ENCODE measurements around the gene PLOD3. TPM values are rescaled to one million over a fixed set of nuclear protein-coding genes. Genes with fewer than 3 reads are reported as not detected.

PLOD3 gene
- total RNA-seq, 1 donor from 2014 or later, result 161 TPM

- H3K4me1 Mint-ChIP-seq (ENCODE audit: low read depth, unreplicated experiment), result peaks cover 21% of the 10 kb centered on the region
- no peak overlapping the region for H3K27ac Mint-ChIP-seq (ENCODE audit: unreplicated experiment)
- Histone ChIP-seq H3K9me3 (ENCODE audit: insufficient read depth, low read depth, low read length) (peaks cover 6% of the 10 kb centered on the region), H3K4me3 (ENCODE audit: insufficient read depth, low read depth, low read length) (no peak overlapping the region), H4K20me1 (ENCODE audit: insufficient read depth, low read length) (peaks cover 8% of the 10 kb centered on the region), H3K4me1 (ENCODE audit: insufficient read depth, low read length) (peaks cover 30% of the 10 kb centered on the region), H3K27ac (ENCODE audit: low read depth, low read length) (no peak overlapping the region), H3K36me3 (ENCODE audit: insufficient read depth, low read length) (no peaks in the 10 kb centered on the region), H3K79me2 (ENCODE audit: insufficient read depth, low read length) (no peaks in the 10 kb centered on the region), H3K27me3 (ENCODE audit: insufficient read depth, low read length) (peaks cover 81% of the 10 kb centered on the region), H3K4me2 (ENCODE audit: low read length) (peak overlapping the region; percentile 75), H2AFZ (ENCODE audit: low read depth, low read length) (no peak overlapping the region), H3K9ac (ENCODE audit: low read length) (no peak overlapping the region)
- no peak overlapping the region for H3K4me3 Mint-ChIP-seq (ENCODE audit: unreplicated experiment)
- no peak for FAIRE-seq
- peaks cover 11% of the 10 kb centered on the region for H3K9me3 Mint-ChIP-seq (ENCODE audit: unreplicated experiment)
- no peaks in the 10 kb centered on the region for H3K36me3 Mint-ChIP-seq (ENCODE audit: low read depth, unreplicated experiment)
- peaks cover 77% of the 10 kb centered on the region for H3K27me3 Mint-ChIP-seq (ENCODE audit: low read depth, unreplicated experiment)
- no peak for TF ChIP-seq CTCF (IDR thresholded peaks at IDR 0.05; ENCODE audit: insufficient read depth, low read depth, low read length)
- TF ChIP-seq EZH2 (IDR thresholded peaks at IDR 0.05; ENCODE audit: insufficient read depth, low read length), result peak; percentile 80
- DNase-seq (ENCODE audit: low read depth), result no peak
Observed at GRCh38 chr7:101174322-101174854, 43.0 kb downstream of the PLOD3 start.

- TF ChIP-seq EZH2 (IDR thresholded peaks at IDR 0.05; ENCODE audit: insufficient read depth, low read length), result no peak
- no peak for TF ChIP-seq CTCF (IDR thresholded peaks at IDR 0.05; ENCODE audit: insufficient read depth, low read depth, low read length)
- Histone ChIP-seq H3K9me3 (ENCODE audit: insufficient read depth, low read depth, low read length) (peaks cover 6% of the 10 kb centered on the region), H2AFZ (ENCODE audit: low read depth, low read length) (no peak overlapping the region), H3K27ac (ENCODE audit: low read depth, low read length) (no peak overlapping the region), H3K79me2 (ENCODE audit: insufficient read depth, low read length) (no peaks in the 10 kb centered on the region), H3K36me3 (ENCODE audit: insufficient read depth, low read length) (no peaks in the 10 kb centered on the region), H3K4me3 (ENCODE audit: insufficient read depth, low read depth, low read length) (no peak overlapping the region), H3K9ac (ENCODE audit: low read length) (no peak overlapping the region), H3K4me1 (ENCODE audit: insufficient read depth, low read length) (peaks cover 34% of the 10 kb centered on the region), H4K20me1 (ENCODE audit: insufficient read depth, low read length) (peaks cover 10% of the 10 kb centered on the region), H3K4me2 (ENCODE audit: low read length) (peak overlapping the region; percentile 75), H3K27me3 (ENCODE audit: insufficient read depth, low read length) (peaks cover 79% of the 10 kb centered on the region)
- FAIRE-seq (no peak), DNase-seq (ENCODE audit: low read depth) (no peak)
- no peaks in the 10 kb centered on the region for H3K36me3 Mint-ChIP-seq (ENCODE audit: low read depth, unreplicated experiment)
- peaks cover 11% of the 10 kb centered on the region for H3K9me3 Mint-ChIP-seq (ENCODE audit: unreplicated experiment)
- H3K27me3 Mint-ChIP-seq (ENCODE audit: low read depth, unreplicated experiment), result peaks cover 73% of the 10 kb centered on the region
- H3K4me1 Mint-ChIP-seq (ENCODE audit: low read depth, unreplicated experiment), result peaks cover 23% of the 10 kb centered on the region
- H3K4me3 Mint-ChIP-seq (ENCODE audit: unreplicated experiment), result no peak overlapping the region
- H3K27ac Mint-ChIP-seq (ENCODE audit: unreplicated experiment), result no peak overlapping the region
Observed at GRCh38 chr7:101173752-101174244, 43.6 kb downstream of the PLOD3 start.
